Medulla oblongata (tissue), 1 donor: ENCODE data around the gene HYAL2.

Experiments
- DNase-seq: peaks from one replicate; pipeline ENCODE4 v3.0.0-alpha.2; 2015; ENCODE audit errors: extremely low spot score

Gene HYAL2

DNA sequence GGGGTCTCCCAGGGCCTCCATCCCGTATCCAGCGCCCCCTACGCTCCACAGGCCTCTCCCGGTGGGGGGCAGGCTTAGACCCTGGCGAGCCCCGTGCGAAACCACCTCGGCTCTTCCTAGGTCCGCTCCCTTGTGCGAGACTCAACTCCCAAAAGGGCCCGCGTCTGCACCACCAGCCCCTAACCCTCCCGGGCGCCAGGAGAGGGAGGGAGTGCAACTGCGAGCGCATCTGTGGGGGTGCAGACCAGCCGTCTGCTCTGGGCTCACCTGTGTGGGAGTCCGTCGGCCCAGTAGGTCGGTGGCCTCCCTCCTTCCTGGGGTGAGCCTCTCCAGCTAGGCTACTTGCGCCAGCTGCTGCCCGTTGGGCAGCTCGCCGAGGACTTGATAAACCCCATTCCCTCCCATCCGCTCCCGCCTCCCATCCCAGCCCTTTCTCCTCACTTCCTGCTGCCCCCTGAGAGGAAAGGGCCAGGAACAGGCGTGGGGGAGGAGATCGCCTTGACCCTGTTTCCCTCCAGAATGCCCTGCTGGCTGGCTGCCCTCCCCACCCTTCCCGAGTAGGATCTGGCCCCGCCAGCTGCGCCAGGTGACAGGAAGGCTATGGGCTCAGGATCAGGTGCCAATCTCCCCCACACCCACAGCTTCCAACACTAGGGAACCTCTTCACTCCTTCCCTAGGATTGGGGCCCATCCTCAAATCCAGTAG, at the start of gene HYAL2:
Gene HYAL2, minus strand, starts transcription at position 360 of the 706 bp plus-strand sequence. CDS start 2,256 bp downstream, outside the sequence.
- DNase-seq: no peak

DNA sequence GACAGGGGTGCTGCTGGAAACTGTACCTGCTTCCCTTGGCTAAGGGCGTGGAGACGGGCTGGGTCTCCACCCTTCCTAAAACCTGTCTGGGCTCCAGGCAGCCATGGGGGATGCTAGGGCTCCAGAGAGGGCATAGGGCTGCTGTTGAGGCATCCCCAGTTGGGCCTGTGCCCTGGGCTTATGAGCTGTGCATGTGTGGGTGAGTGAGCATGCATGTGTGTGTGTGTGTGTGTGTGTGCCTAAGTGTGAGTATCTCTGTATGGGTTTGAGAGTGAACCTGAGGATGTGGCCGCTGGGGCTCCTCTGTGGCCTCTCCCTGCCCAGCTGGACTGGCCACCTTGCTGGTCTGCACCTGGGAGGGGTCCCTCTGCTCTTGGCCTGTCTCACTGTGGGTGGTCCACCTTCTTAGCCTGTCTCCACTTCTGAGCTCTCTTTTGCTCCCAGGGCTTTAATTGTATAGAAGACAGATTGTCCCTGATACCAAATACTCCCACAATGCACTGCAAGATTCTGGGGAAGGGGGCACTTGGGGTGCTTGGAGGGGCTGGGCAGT, 48.7 kb upstream of the HYAL2 start:
- DNase-seq: no peak

DNA sequence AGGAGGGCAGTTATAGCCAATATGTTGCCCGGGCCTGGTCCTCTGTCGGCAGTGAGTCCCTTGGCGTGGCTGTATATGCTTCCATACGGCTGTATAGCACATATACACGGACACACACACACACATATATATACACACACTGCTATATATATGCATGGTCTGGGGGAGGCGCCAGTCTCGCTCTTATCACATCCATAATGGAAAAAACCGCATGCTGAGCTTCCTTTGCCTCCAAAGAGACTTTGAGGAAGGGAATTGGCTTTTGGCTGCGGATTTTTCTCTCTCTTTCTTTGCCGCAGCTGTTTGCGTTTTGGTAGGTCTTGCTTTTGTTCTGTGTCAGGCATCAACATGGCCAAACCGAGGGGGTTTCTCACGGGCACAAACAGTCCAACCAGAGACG, 48.0 kb upstream of the HYAL2 start:
- DNase-seq: no peak

DNA sequence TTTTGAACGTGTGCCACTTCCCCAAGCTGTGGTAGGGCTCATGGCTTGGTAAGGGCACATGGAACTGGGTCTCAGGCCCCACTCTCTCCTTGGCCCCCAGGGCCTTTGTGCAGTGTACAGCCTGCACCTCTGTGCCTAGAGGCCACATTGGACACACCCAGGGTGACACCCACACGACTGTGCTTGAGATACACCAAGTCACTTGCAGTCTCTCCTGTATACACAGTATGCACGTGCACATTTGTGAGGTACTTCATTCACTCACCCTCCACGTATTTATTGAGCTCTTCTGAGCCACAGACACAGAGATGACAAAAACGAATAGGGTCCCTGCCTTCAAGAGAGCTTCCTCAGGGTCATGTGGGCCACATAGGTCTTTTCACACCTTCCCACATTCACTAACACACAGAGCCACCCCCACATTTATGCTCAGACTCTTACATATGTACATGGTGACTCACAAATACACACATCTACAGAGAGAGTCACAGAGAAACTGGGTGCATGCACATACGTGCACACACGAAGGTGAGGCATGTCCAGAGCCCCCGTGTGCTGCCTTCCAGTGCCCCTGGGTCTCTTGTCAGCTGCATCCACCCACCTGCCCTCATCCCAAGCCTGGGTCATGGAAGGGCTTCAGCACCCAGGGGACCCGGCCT, 46.6 kb upstream of the HYAL2 start:
- DNase-seq: no peak

DNA sequence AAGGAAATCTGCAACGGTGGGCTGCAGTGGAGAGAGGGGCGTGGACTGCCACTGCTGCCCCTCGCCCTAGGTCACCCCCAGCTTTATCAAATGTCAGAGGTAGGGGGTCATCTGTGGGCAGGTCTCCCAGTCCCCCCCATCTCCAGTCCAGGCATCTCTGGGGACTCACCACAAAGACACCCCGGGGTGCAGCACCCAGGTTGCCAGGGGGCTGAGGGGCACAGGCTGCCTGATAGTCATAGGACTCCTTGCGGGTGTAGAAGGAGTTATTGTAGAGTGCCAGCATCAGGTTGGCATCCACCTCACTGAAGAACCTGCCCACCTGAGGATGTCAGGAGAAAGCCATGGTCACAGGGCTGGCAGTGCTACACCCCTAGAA, 43.3 kb upstream of the HYAL2 start:
- no peak for DNase-seq

DNA sequence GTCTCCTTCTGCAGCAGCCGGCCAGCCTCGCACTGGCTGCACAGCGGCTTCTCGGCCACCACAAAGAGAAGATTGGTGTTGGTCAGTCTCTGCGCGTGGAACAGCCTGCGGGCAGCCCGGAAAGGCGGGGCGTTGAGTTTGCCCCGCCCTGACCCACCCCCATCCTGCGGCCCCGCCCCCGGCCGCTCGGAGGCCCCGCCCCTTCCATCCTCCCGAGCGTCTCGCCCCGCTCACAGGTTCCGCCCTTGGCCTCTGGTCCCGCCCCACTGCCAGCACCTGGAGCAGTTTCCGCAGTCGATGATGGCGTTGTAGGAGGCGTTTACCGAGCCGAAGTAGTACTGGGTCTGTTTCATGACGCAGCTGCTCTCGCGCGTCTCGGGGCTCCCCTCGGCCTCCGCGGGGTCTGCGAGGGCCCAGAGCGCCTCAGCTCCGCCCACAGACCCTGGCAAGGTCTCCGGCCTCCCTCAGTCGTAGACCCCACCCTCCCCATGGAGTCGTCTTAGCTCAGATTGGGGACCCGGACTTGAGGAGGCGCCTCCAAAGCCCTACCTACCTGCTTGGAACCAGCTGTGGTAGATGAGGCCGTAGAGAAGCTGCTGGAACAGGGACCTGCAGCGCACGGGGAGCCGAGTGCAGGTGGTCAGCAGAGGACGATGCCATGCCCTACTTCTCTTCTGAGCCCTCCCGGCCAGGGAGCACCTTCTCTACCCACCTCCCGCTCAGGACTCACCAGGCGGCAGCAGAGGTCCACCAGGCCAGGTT, 42.7 kb upstream of the HYAL2 start:
- DNase-seq: peak; percentile 62

- no peak for DNase-seq
Observed at GRCh38 chr3:50364573-50365079, 42.1 kb upstream of the HYAL2 start.

DNA sequence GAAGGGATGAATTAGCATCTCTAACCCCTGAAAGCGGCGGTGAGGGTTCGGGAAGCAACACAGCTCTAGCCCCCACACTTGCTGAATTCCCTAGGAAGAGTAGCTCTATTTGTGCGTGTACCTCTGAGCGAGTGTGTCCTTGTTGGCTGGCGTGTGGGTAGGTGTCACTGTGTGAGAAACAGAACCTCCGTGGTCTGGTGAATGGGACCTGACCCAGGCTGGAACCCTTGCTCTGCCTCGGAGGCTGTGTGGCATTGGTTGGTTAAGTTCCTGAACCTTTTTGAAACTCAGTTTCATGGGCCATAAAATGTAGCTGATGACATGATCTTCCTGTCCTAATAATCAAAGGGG, 37.2 kb upstream of the HYAL2 start:
- no peak for DNase-seq

DNA sequence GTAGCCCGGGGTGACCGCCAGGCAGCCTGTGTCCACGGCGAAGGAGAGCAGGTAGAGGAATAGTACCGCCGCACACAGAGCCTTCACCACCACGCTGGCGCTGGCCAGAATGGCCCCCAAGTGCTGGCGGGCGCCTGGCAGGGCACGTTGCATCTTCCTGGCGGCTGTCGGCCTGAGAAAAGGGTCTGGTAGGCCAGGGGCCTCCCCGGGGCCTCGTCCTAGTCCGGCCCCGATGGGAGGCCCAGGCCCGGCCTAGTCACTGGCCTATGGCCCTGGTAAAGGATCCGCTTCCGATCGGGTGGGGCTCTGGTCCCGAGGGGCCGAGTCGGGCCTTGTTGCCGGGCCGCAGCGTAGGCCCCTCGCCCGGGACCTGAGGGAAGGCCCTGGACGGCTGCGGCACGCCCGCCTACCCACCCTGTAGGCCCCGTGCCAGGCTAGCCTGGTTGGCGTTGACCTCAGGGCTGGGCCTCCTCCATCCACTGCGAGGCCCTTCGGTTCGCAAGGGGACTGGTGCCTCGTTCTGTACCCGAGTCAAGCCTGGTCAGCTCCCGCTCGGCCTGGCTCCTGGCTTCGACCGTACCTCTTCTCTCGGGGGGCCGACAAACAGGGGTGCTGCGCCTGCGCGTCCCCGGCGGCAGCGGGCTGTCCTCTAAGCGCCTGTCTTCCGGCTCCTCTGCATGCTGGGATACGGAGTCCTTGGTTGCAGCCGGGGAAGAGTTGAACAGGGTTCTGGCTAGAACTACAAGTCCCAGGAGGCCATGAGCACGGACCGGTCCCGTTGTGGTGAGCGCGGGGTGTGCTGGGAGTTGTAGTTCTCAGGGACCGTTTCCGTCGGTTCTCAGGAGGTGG, 36.6 kb upstream of the HYAL2 start, which contains the start of gene TMEM115:
Gene TMEM115, minus strand, starts transcription at position 611 of the 849 bp plus-strand sequence. Its CDS starts 458 bp downstream, at position 153.
- DNase-seq: peak; percentile 100

- no peak for DNase-seq
Observed at GRCh38 chr3:50358355-50358910, 35.9 kb upstream of the HYAL2 start.

- DNase-seq: no peak
Observed at GRCh38 chr3:50357481-50357880, 34.9 kb upstream of the HYAL2 start.

DNA sequence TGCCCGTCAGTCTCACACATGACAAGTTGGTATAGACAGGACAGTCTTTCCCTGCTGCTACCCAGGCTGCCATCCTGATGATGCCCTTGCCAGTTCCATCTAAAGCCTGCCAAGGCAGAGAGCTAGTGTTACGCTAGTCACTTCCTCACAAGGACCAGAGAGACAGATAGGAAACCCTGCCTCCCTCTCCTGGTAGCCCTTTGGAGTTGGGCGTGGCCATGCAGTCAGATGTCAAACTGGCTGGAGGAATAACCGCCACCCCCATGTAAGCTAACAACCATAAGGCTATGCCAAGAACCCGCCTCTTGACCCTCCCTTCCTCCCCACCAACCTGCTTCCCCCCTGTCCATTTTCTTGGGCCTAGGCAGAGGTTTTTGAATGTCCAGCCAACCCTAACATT, 34.0 kb upstream of the HYAL2 start:
- DNase-seq: no peak

GRCh38 chr3:50355829-50356552, 33.4 kb upstream of the HYAL2 start:
- no peak for DNase-seq

GRCh38 chr3:50354850-50355249, 32.3 kb upstream of the HYAL2 start:
- DNase-seq: no peak

- DNase-seq: no peak
Observed at GRCh38 chr3:50354186-50354764, 31.7 kb upstream of the HYAL2 start.

DNA sequence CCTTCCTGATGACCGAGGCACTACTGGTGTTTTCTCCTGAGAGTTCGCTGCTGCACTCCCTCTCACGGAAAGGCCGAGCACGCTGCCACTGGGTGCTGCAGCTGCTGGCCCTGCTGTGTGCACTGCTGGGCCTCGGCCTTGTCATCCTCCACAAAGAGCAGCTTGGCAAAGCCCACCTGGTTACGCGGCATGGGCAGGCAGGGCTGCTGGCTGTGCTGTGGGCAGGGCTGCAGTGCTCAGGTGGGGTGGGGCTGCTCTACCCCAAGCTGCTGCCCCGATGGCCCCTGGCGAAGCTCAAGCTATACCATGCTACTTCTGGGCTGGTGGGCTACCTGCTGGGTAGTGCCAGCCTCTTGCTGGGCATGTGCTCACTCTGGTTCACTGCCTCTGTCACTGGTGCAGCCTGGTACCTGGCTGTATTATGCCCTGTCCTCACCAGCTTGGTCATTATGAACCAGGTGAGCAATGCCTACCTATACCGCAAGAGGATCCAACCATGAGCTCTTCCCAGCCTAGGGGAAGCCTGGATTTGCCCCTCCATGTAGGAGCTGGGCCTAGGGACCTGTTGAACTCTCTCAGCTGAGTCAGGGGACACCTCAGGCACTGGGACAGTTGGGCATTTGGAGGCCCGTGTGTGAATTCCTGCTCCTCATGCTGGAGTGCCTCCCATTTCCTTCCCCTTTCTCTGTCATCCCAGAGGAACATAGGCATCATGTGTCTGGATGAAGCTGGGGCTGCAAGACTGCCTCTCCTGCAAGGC, 30.9 kb upstream of the HYAL2 start:
- DNase-seq: no peak

DNA sequence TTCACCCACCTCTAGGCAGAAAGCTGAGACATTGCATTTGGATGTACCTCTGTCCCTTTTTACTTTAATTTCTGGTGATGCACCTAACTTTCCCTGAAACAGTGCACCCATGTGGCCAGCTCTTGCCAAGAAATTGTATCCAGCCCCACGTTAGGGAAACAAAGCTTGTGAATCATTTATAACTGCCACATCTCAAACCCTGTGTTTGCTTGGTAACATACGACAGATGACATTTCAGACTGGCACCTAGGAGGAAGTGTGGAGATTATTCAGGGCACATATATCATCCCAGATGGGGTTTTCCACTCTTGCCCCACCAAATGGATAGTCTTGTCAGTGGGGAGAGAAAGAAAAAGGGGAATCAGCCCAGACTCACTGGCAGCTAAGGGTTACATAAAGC, 30.2 kb upstream of the HYAL2 start:
- DNase-seq: no peak

DNA sequence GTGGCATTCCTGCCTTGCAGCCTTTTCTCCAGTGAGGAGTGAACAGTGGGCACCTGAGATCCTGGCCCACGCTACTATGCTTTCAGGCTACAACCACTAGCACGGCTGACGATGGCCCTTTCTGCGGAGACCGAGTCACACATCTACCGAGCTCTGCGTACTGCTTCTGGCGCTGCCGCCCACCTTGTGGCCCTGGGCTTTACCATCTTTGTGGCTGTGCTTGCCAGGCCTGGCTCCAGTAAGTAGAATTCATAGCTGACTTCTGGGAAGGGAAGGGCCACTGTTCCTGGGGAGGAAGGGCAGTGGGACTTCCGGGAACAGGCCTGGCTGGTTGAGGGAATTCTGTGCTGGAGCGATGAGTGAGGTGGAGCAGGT, 28.8 kb upstream of the HYAL2 start:
- DNase-seq: no peak
